ENCODE results near the gene GLRX2. TPM values are rescaled to one million over a fixed set of nuclear protein-coding genes. Genes with fewer than 3 reads are reported as not detected.

GLRX2 gene
- total RNA-seq, 1 donor from 2014 or later: 33.1 TPM

- Mint-ChIP-seq H3K4me3 (ENCODE audit: unreplicated experiment) (no peak overlapping the region), H3K4me1 (ENCODE audit: low read depth) (peaks cover 18% of the 10 kb centered on the region), H3K36me3 (ENCODE audit: low read depth) (peaks cover 16% of the 10 kb centered on the region), H3K27me3 (ENCODE audit: low read depth) (no peaks in the 10 kb centered on the region), H3K9me3 (ENCODE audit: low read depth) (no peaks in the 10 kb centered on the region), H3K27ac (ENCODE audit: unreplicated experiment) (peak overlapping the region; percentile 79)
- no peak for DNase-seq (ENCODE audit: low spot score)
- TF ChIP-seq CTCF (IDR thresholded peaks at IDR 0.05): no peak
These were observed 17.3 kb downstream of the GLRX2 start for GRCh38 chr1:193087893-193088292.

- Mint-ChIP-seq H3K4me3 (ENCODE audit: unreplicated experiment) (no peak overlapping the region), H3K4me1 (ENCODE audit: low read depth) (peaks cover 18% of the 10 kb centered on the region), H3K27me3 (ENCODE audit: low read depth) (no peaks in the 10 kb centered on the region), H3K27ac (ENCODE audit: unreplicated experiment) (no peak overlapping the region), H3K9me3 (ENCODE audit: low read depth) (no peaks in the 10 kb centered on the region), H3K36me3 (ENCODE audit: low read depth) (peaks cover 21% of the 10 kb centered on the region)
- no peak for TF ChIP-seq CTCF (IDR thresholded peaks at IDR 0.05)
- no peak for DNase-seq (ENCODE audit: low spot score)
These were observed 18.9 kb downstream of the GLRX2 start for GRCh38 chr1:193086342-193086741.

GRCh38 chr1:193085263-193085662 is 20.0 kb downstream of the GLRX2 start:
- Mint-ChIP-seq H3K27me3 (ENCODE audit: low read depth) (no peaks in the 10 kb centered on the region), H3K36me3 (ENCODE audit: low read depth) (peaks cover 24% of the 10 kb centered on the region), H3K9me3 (ENCODE audit: low read depth) (no peaks in the 10 kb centered on the region), H3K4me3 (ENCODE audit: unreplicated experiment) (no peak overlapping the region), H3K27ac (ENCODE audit: unreplicated experiment) (no peak overlapping the region), H3K4me1 (ENCODE audit: low read depth) (peaks cover 18% of the 10 kb centered on the region)
- no peak for DNase-seq (ENCODE audit: low spot score)
- TF ChIP-seq CTCF (IDR thresholded peaks at IDR 0.05): no peak

GRCh38 chr1:193083365-193084088 is 21.7 kb downstream of the GLRX2 start:
- TF ChIP-seq CTCF (IDR thresholded peaks at IDR 0.05): no peak
- Mint-ChIP-seq H3K9me3 (ENCODE audit: low read depth) (peaks cover 3% of the 10 kb centered on the region), H3K27me3 (ENCODE audit: low read depth) (no peaks in the 10 kb centered on the region), H3K4me3 (ENCODE audit: unreplicated experiment) (no peak overlapping the region), H3K4me1 (ENCODE audit: low read depth) (peaks cover 18% of the 10 kb centered on the region), H3K27ac (ENCODE audit: unreplicated experiment) (no peak overlapping the region), H3K36me3 (ENCODE audit: low read depth) (peaks cover 36% of the 10 kb centered on the region)
- no peak for DNase-seq (ENCODE audit: low spot score)

- H3K4me1 Mint-ChIP-seq (ENCODE audit: low read depth): no peaks in the 10 kb centered on the region
- no peak for TF ChIP-seq CTCF (IDR thresholded peaks at IDR 0.05)
- peaks cover 12% of the 10 kb centered on the region for H3K9me3 Mint-ChIP-seq (ENCODE audit: low read depth)
- no peak overlapping the region for H3K4me3 Mint-ChIP-seq (ENCODE audit: unreplicated experiment)
- H3K27ac Mint-ChIP-seq (ENCODE audit: unreplicated experiment): no peak overlapping the region
- no peak for DNase-seq (ENCODE audit: low spot score)
- H3K36me3 Mint-ChIP-seq (ENCODE audit: low read depth): peaks cover 39% of the 10 kb centered on the region
- no peaks in the 10 kb centered on the region for H3K27me3 Mint-ChIP-seq (ENCODE audit: low read depth)
These were observed 26.0 kb downstream of the GLRX2 start for GRCh38 chr1:193079187-193079586.
